Uterus (tissue), 2 donors: ENCODE results near the gene COL24A1.

ENCODE experiments used
- POLR2A ChIP-seq, 2 donors: fragments of 450-650 bp; IDR thresholded peaks; one replicate each; pipeline ENCODE4 v1.6.1; 2016; ENCODE audit warnings: antibody characterized with exemption in 2 of 2, mild to moderate bottlenecking in 1 of 2, moderate library complexity in 1 of 2
- TF ChIP-seq, protein P1 (sequence below), 4 experiments: fragments of 200-600 bp in 2 of 4; fragments of 450-650 bp in 2 of 4; sonication (generic) in 2 of 4; IDR thresholded peaks; one replicate each; pipeline ENCODE4 v1.5.1; 2016 to 2019; ENCODE audit warnings: antibody characterized with exemption in 4 of 4, mild to moderate bottlenecking in 2 of 4, moderate library complexity in 1 of 4

DNA sequence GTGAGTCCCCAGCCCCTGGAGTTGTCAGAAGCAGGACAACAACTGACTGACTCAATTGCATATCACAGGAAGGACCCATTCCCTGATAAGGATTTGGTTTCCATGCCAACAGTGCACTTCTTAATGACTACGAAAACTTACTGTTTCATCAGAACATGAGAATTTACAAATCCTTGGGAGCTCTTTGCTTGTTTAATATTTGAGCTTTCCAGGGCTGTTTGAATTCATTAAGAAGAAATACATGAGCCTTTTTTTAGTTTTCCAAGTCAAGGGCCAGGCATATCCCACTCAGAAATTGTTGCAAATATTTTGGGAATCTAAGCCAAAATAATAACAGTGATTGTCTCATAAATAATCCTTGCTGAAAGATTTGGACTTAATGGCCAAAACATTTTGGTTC lies 27.2 kb upstream of the COL24A1 start:
- TF ChIP-seq POLR2A (IDR thresholded peaks at IDR 0.05), result no peak
- TF ChIP-seq, protein P1, sequence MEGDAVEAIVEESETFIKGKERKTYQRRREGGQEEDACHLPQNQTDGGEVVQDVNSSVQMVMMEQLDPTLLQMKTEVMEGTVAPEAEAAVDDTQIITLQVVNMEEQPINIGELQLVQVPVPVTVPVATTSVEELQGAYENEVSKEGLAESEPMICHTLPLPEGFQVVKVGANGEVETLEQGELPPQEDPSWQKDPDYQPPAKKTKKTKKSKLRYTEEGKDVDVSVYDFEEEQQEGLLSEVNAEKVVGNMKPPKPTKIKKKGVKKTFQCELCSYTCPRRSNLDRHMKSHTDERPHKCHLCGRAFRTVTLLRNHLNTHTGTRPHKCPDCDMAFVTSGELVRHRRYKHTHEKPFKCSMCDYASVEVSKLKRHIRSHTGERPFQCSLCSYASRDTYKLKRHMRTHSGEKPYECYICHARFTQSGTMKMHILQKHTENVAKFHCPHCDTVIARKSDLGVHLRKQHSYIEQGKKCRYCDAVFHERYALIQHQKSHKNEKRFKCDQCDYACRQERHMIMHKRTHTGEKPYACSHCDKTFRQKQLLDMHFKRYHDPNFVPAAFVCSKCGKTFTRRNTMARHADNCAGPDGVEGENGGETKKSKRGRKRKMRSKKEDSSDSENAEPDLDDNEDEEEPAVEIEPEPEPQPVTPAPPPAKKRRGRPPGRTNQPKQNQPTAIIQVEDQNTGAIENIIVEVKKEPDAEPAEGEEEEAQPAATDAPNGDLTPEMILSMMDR (IDR thresholded peaks at IDR 0.05), result no peak
